HG03045 (cell line): ENCODE measurements around the gene PGR.

ENCODE experiments used
- ATAC-seq: cut with Tn5 transposase; IDR thresholded peaks from one replicate; pipeline ENCODE4 v1.9.1; 2021; ENCODE audit warnings: mild to moderate bottlenecking, moderate library complexity; ENCODE audit not compliant: unreplicated experiment

PGR gene

GRCh38 chr11:101083335-101083734 is 46.3 kb downstream of the PGR start:
- ATAC-seq: no peak

GRCh38 chr11:101082813-101083212 is 46.8 kb downstream of the PGR start:
- no peak for ATAC-seq

GRCh38 chr11:101063706-101064105 is 65.9 kb downstream of the PGR start:
- no peak for ATAC-seq

- no peak for ATAC-seq
Measured at GRCh38 chr11:101061606-101062005, 68.0 kb downstream of the PGR start.

GRCh38 chr11:101059331-101059730 is 70.3 kb downstream of the PGR start:
- ATAC-seq: no peak

GRCh38 chr11:101053492-101053891 is 76.1 kb downstream of the PGR start:
- no peak for ATAC-seq

GRCh38 chr11:101051677-101052076 is 77.9 kb downstream of the PGR start:
- ATAC-seq: no peak

- ATAC-seq: no peak
Measured at GRCh38 chr11:101049813-101050212, 79.8 kb downstream of the PGR start.

GRCh38 chr11:101049123-101049522 is 80.5 kb downstream of the PGR start:
- ATAC-seq: no peak

- ATAC-seq: no peak
Measured at GRCh38 chr11:101048479-101048878, 81.1 kb downstream of the PGR start.

- ATAC-seq: no peak
Measured at GRCh38 chr11:101046947-101047346, 82.7 kb downstream of the PGR start.

- ATAC-seq: no peak
Measured at GRCh38 chr11:101045415-101045814, 84.2 kb downstream of the PGR start.

GRCh38 chr11:101043940-101044339 is 85.7 kb downstream of the PGR start:
- ATAC-seq: no peak

- ATAC-seq: no peak
Measured at GRCh38 chr11:101035872-101036271, 93.7 kb downstream of the PGR start.

GRCh38 chr11:101034076-101034475 is 95.5 kb downstream of the PGR start:
- ATAC-seq: no peak

- no peak for ATAC-seq
Measured at GRCh38 chr11:101032991-101033390, 96.6 kb downstream of the PGR start.

- no peak for ATAC-seq
Measured at GRCh38 chr11:101031713-101032112, 97.9 kb downstream of the PGR start.

- no peak for ATAC-seq
Measured at GRCh38 chr11:101030692-101031091, 98.9 kb downstream of the PGR start.

- no peak for ATAC-seq
Measured at GRCh38 chr11:101030015-101030414, 99.6 kb downstream of the PGR start.

GRCh38 chr11:101028644-101029043 is 101.0 kb downstream of the PGR start:
- no peak for ATAC-seq

- ATAC-seq: no peak
Measured at GRCh38 chr11:101022256-101022655, 107.4 kb downstream of the PGR start.

GRCh38 chr11:101019870-101020269 is 109.7 kb downstream of the PGR start:
- no peak for ATAC-seq

- ATAC-seq: no peak
Measured at GRCh38 chr11:101014600-101015285, 114.9 kb downstream of the PGR start.
